Measurements from ENCODE around the gene PHC2. TPM values are rescaled to one million over a fixed set of nuclear protein-coding genes. Genes with fewer than 3 reads are reported as not detected.
A peak's percentile ranks its signal among the peaks of the same experiment; 100 is the strongest.

Gene PHC2
- total RNA-seq, 1 donor from 2014 or later = 105 TPM

GRCh38 chr1:33414879-33415278, 16.0 kb downstream of the PHC2 start:
- H3K4me1 ChIP-seq = no peaks in the 10 kb centered on the region

GRCh38 chr1:33410091-33410701, 20.7 kb downstream of the PHC2 start:
- Histone ChIP-seq H3K9me3 (peaks cover 5% of the 10 kb centered on the region), H3K27ac (no peak overlapping the region), H3K4me1 (no peaks in the 10 kb centered on the region), H3K4me3 (no peak overlapping the region), H3K27me3 (ENCODE audit: low read depth) (no peaks in the 10 kb centered on the region), H3K36me3 (no peaks in the 10 kb centered on the region)
- intact Hi-C loops (cut with DNase I) = no loop called here
- DNase-seq (no peak), ATAC-seq (no peak)
- no peak for TF ChIP-seq CTCF (IDR thresholded peaks at IDR 0.05)

More at GRCh38 chr1:33414879-33415278, 16.0 kb downstream of the PHC2 start:
- no peak overlapping the region for H3K4me3 ChIP-seq
- DNase-seq (no peak), ATAC-seq (no peak)
- no peak for TF ChIP-seq CTCF (IDR thresholded peaks at IDR 0.05)
- intact Hi-C loops (cut with DNase I) = no loop called here
- H3K36me3 ChIP-seq = no peaks in the 10 kb centered on the region
- no peak overlapping the region for H3K27ac ChIP-seq
- H3K27me3 ChIP-seq (ENCODE audit: low read depth) = no peaks in the 10 kb centered on the region
- peaks cover 13% of the 10 kb centered on the region for H3K9me3 ChIP-seq

- TF ChIP-seq CTCF (IDR thresholded peaks at IDR 0.05) = no peak
- no peak for DNase-seq
- ATAC-seq = no peak
- Histone ChIP-seq H3K4me1 (no peaks in the 10 kb centered on the region), H3K27me3 (ENCODE audit: low read depth) (no peaks in the 10 kb centered on the region), H3K4me3 (no peak overlapping the region), H3K36me3 (no peaks in the 10 kb centered on the region), H3K27ac (no peak overlapping the region), H3K9me3 (peaks cover 5% of the 10 kb centered on the region)
- intact Hi-C loops (cut with DNase I) = no loop called here
Measured at GRCh38 chr1:33408093-33408436, 22.8 kb downstream of the PHC2 start.

GRCh38 chr1:33407352-33408092, 23.4 kb downstream of the PHC2 start:
- Histone ChIP-seq H3K27me3 (ENCODE audit: low read depth) (no peaks in the 10 kb centered on the region), H3K4me3 (no peak overlapping the region), H3K27ac (no peak overlapping the region), H3K9me3 (peaks cover 5% of the 10 kb centered on the region), H3K36me3 (no peaks in the 10 kb centered on the region), H3K4me1 (no peaks in the 10 kb centered on the region)
- ATAC-seq (peak in 1 of 2 donors; percentile 54), DNase-seq (no peak)
- intact Hi-C loops (cut with DNase I) = no loop called here
- no peak for TF ChIP-seq CTCF (IDR thresholded peaks at IDR 0.05)

GRCh38 chr1:33402206-33402605, 28.7 kb downstream of the PHC2 start:
- no peak overlapping the region for H3K27ac ChIP-seq
- no peak for TF ChIP-seq CTCF (IDR thresholded peaks at IDR 0.05)
- no peak for ATAC-seq
- intact Hi-C loops (cut with DNase I) = no loop called here
- H3K27me3 ChIP-seq (ENCODE audit: low read depth) = no peaks in the 10 kb centered on the region
- no peak overlapping the region for H3K4me3 ChIP-seq
- DNase-seq = no peak
- H3K36me3 ChIP-seq = no peaks in the 10 kb centered on the region
- peaks cover 5% of the 10 kb centered on the region for H3K9me3 ChIP-seq
- no peaks in the 10 kb centered on the region for H3K4me1 ChIP-seq
